Ovary (tissue), 9 donors: ENCODE results near the gene TMEM132D. TPM values are rescaled to one million over a fixed set of nuclear protein-coding genes. Genes with fewer than 3 reads are reported as not detected.

Experiments used
- DNase-seq, 5 donors: peaks; one replicate each; pipeline ENCODE4 v3.0.0-alpha.2; 2019 to 2020
- H3K27ac ChIP-seq, 2 donors: fragments of 200-600 bp; one replicate each; pipeline versions ENCODE4 v1.5.1 to v1.8.0; 2019 to 2022
- H3K27me3 ChIP-seq: fragments of 200-600 bp; one replicate; pipeline ENCODE4 v1.8.0; 2022
- H3K36me3 ChIP-seq: fragments of 200-600 bp; sonication (generic); one replicate; pipeline ENCODE4 v1.5.1; 2019
- H3K4me1 ChIP-seq: one replicate; pipeline ENCODE4 v1.8.1; 2013; ENCODE audit warnings: mild to moderate bottlenecking, moderate library complexity; ENCODE audit not compliant: insufficient read depth
- H3K4me3 ChIP-seq: fragments of 200-600 bp; sonication (generic); one replicate; pipeline ENCODE4 v1.5.1; 2017
- H3K9me3 ChIP-seq, 2 donors: fragments of 200-600 bp in 1 of 2; sonication (generic) in 1 of 2; one replicate each; pipeline versions ENCODE4 v1.5.1 to v1.8.1; 2013 to 2019; ENCODE audit warnings: mild to moderate bottlenecking in 1 of 2, moderate library complexity in 1 of 2
- EP300 ChIP-seq: sonication (generic); formaldehyde crosslinking; IDR thresholded peaks from one replicate; pipeline ENCODE4 v1.6.1; 2017; ENCODE audit warnings: antibody characterized with exemption
- POLR2A ChIP-seq: fragments of 450-650 bp; IDR thresholded peaks from one replicate; pipeline ENCODE4 v1.6.1; 2017; ENCODE audit warnings: antibody characterized with exemption, mild to moderate bottlenecking, moderate library complexity
- WGBS, 3 donors: extraction: QIAGEN DNeasy Blood & Tissue Kit in 1 of 3; methylation state at CpG; one replicate each; pipeline versions ENCODE4 v1.1.5 to v1.1.7; 2013 to 2017; 5-methylcytosine and 5-hydroxymethylcytosine counted together
- intact Hi-C, 4 donors: fragments of 100-400 bp; cut with DNase I; formaldehyde crosslinking; loops; one replicate each; pipeline versions ENCODE4 v1.11.0 to v1.15.1; 2022 to 2023
- polyA plus RNA-seq, 2 donors: library from polyadenylated mRNA; stranded (reverse); fragments of 200-250 nt in 1 of 2; fragments of 350-450 nt in 1 of 2; fragmentation: Illumina TruSeq in 1 of 2; extraction: RNeasy Lipid Tissue Mini Kit (QIAGEN cat#74804) in 1 of 2; gene quantifications; one replicate each; pipeline ENCODE4 v1.2.3, GENCODE V29; 2013 to 2014
- total RNA-seq, 7 donors: library from RNA; depleted of rRNA in 2 of 7; stranded (reverse); fragments of >200 nt in 2 of 7; fragmentation: NEBNext Ultra II Directional in 3 of 7; extraction: Animal tissue kit (Norgen Biotek cat#: 25700) in 3 of 7; gene quantifications; one replicate each; pipeline versions ENCODE4 v1.1.0 to v1.2.4, GENCODE V29; 2016 to 2023
- TF ChIP-seq, protein P1 (sequence below), 3 donors: fragments of 450-650 bp in 2 of 3; fragments of 200-600 bp in 1 of 3; IDR thresholded peaks; one replicate each; pipeline versions ENCODE4 v1.5.1 to v1.8.0; 2016 to 2022; ENCODE audit warnings: antibody characterized with exemption in 3 of 3, mild to moderate bottlenecking in 1 of 3
- donor health status: DM: no; HTN: no; CAD: no; lungs with moderate emphysema.
- donor health status: DM: no; HTN: no; CAD: no.
- donor health status: Bipolar disorder and iron deficiency.
- donor health status: DM: yes; HTN: yes; CAD: no.
- donor health status: DM: no; HTN: no; CAD: no.
- donor health status: DM: yes; HTN: yes; CAD: no.

Gene TMEM132D
- total and polyA plus RNA-seq, 9 donors = 0.04 TPM; not detected in 8

DNA sequence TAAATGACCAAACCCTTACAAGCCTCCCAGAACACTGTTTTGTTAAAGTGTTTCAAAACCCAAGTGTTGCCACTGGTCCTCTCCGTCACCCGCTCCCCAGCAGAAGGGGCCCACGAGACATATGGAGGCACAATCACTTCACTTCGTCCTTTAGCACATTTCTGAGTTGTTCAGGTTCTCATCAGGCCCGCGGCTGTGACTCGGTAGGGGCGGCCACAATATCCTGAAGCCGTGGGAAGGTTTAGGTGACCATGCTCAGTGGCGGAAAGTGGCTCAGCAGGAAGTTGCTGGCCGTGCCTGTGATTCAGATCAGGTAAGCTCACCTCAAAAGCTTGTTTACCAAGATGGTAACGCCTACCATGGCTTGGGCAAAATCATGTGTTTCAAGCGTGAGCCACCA lies 823.0 kb downstream of the TMEM132D start:
- TF ChIP-seq EP300 = no peak
- no peaks in the 10 kb centered on the region for H3K9me3 ChIP-seq
- intact Hi-C loops = no loop called here
- WGBS, 3 donors = 79 to 90% (median 85%) methylated on average over 13 of the region's 13 CpGs
- H3K27ac ChIP-seq = no peak overlapping the region
- no peak overlapping the region for H3K4me3 ChIP-seq
- no peaks in the 10 kb centered on the region for H3K4me1 ChIP-seq
- H3K27me3 ChIP-seq = no peaks in the 10 kb centered on the region
- DNase-seq = no peak
- no peaks in the 10 kb centered on the region for H3K36me3 ChIP-seq

GRCh38 chr12:129080391-129080790 lies 823.4 kb downstream of the TMEM132D start:
- no peak for TF ChIP-seq POLR2A
- TF ChIP-seq, protein P1, sequence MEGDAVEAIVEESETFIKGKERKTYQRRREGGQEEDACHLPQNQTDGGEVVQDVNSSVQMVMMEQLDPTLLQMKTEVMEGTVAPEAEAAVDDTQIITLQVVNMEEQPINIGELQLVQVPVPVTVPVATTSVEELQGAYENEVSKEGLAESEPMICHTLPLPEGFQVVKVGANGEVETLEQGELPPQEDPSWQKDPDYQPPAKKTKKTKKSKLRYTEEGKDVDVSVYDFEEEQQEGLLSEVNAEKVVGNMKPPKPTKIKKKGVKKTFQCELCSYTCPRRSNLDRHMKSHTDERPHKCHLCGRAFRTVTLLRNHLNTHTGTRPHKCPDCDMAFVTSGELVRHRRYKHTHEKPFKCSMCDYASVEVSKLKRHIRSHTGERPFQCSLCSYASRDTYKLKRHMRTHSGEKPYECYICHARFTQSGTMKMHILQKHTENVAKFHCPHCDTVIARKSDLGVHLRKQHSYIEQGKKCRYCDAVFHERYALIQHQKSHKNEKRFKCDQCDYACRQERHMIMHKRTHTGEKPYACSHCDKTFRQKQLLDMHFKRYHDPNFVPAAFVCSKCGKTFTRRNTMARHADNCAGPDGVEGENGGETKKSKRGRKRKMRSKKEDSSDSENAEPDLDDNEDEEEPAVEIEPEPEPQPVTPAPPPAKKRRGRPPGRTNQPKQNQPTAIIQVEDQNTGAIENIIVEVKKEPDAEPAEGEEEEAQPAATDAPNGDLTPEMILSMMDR (IDR thresholded peaks at IDR 0.05) = no peak
- TF ChIP-seq EP300 = no peak
- 75 to 82% (median 81%) methylated on average over 5 of the region's 5 CpGs for WGBS, 3 donors
- intact Hi-C loops = no loop called here
- Histone ChIP-seq H3K4me1 (no peaks in the 10 kb centered on the region), H3K36me3 (no peaks in the 10 kb centered on the region), H3K9me3 (no peaks in the 10 kb centered on the region), H3K27ac (no peak overlapping the region), H3K4me3 (no peak overlapping the region), H3K27me3 (no peaks in the 10 kb centered on the region)
- no peak for DNase-seq

DNA sequence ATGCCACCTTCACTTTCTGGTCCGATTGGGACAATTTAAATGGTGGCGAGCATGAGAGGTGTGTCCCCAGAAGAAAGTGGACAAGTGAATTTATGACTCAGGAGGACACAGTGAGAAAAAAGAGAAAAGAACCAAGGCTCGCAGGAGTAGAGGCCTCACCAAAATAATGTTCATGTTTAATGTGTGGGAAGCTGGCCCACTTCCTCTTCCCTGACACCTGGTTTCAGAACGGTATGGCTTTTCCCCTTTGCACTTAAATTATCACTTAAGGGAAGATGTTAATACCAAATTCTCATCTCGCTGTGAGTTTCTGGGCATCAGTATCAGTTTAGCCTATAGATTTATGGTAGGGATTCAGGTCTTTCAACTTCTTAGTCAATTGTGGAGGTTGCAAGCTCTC lies 824.1 kb downstream of the TMEM132D start:
- H3K36me3 ChIP-seq = no peaks in the 10 kb centered on the region
- intact Hi-C loops = no loop called here
- no peak for DNase-seq
- H3K27me3 ChIP-seq = no peaks in the 10 kb centered on the region
- TF ChIP-seq EP300 (no peak), POLR2A (no peak)
- TF ChIP-seq, protein P1 (IDR thresholded peaks at IDR 0.05) = no peak
- no peak overlapping the region for H3K4me3 ChIP-seq
- H3K9me3 ChIP-seq = no peaks in the 10 kb centered on the region
- no peak overlapping the region for H3K27ac ChIP-seq
- 64 to 66% (median 65%) methylated on average over 5 of the region's 5 CpGs for WGBS, 3 donors
- H3K4me1 ChIP-seq = no peaks in the 10 kb centered on the region

DNA sequence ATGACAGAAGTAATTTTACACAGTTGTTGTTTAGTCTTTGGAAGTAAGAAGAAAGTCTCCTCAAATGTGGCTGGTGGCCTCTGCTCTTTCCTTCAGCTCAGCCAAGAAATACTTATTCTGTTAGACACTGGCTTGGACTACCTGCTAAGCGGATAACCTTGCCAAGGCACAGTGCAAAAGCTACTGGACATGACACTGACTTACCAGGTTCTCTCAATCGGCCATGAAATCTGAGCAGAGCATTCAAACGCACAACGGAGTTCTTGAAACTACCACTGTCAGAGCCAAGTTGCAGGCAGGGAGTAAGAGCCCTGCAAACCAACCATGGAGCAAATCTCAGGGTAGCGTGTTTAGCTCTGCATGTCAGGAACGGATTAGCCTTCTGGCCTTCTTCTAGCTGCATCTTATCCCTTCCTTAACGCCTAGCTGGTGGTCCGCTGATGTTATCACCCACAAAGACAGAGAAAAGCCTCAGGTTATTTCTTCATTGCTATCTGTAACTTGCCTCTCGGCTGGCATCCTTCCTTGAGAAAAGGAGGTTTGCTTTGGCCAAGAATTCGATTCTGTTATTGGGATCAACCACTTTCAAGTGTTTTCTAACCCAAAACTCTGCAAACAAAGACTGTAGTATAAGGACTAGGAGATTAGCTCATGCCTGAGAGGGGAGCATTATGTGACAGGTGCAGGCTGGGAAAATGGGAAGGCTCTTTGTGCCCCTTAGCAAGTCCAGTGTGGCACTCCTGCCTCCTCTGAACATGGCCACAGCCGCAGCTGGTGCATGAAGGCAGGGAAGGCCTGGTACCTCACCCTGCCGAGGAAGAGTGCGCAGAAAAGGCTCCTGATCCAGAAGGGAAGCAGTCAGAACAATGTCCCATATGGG lies 827.1 kb downstream of the TMEM132D start:
- no peak overlapping the region for H3K27ac ChIP-seq
- H3K4me1 ChIP-seq = no peaks in the 10 kb centered on the region
- no peaks in the 10 kb centered on the region for H3K27me3 ChIP-seq
- H3K36me3 ChIP-seq = no peaks in the 10 kb centered on the region
- no peaks in the 10 kb centered on the region for H3K9me3 ChIP-seq
- DNase-seq = no peak
- 59 to 66% (median 66%) methylated on average over 13 of the region's 13 CpGs for WGBS, 3 donors
- TF ChIP-seq, protein P1 (IDR thresholded peaks at IDR 0.05) = no peak
- TF ChIP-seq EP300 (no peak), POLR2A (no peak)
- H3K4me3 ChIP-seq = no peak overlapping the region
- intact Hi-C loops = no loop called here
